Neural crest cell (in vitro differentiated cells): ENCODE results near the gene OR7D2. TPM values are rescaled to one million over a fixed set of nuclear protein-coding genes. Genes with fewer than 3 reads are reported as not detected.

Source experiments
- DNase-seq: peaks from one replicate; pipeline ENCODE4 v3.0.0; 2021; ENCODE audit warnings: low read depth, mixed read lengths, low spot score
- H3K27ac Mint-ChIP-seq: one replicate; pipeline ENCODE4 v1.8.0; 2021; ENCODE audit warnings: mild to moderate bottlenecking, mixed read lengths; ENCODE audit not compliant: unreplicated experiment
- H3K27me3 Mint-ChIP-seq: 2 replicates; pipeline ENCODE4 v1.8.0; 2021; ENCODE audit warnings: low read depth, mild to moderate bottlenecking, mixed read lengths
- H3K36me3 Mint-ChIP-seq: 2 replicates; pipeline ENCODE4 v1.8.0; 2021; ENCODE audit warnings: low read depth, mild to moderate bottlenecking, mixed read lengths
- H3K4me1 Mint-ChIP-seq: 2 replicates; pipeline ENCODE4 v1.8.0; 2021; ENCODE audit warnings: mixed read lengths
- H3K4me3 Mint-ChIP-seq: one replicate; pipeline ENCODE4 v1.8.0; 2021; ENCODE audit warnings: mild to moderate bottlenecking, mixed read lengths
- H3K9me3 Mint-ChIP-seq: 2 replicates; pipeline ENCODE4 v1.8.0; 2021; ENCODE audit warnings: mixed read lengths
- CTCF ChIP-seq: fragments of 200-600 bp; sonication (generic); conservative IDR thresholded peaks from 2 replicates; pipeline ENCODE4 v1.5.0; 2021; ENCODE audit warnings: antibody characterized with exemption, mild to moderate bottlenecking
- total RNA-seq: library from RNA; stranded (reverse); gene quantifications from 2 replicates; pipeline ENCODE4 v1.2.1, GENCODE V29; 2021

The OR7D2 gene
- total RNA-seq, 1 donor from 2014 or later, result 1.6 TPM

GRCh38 chr19:9144920-9145319, 33.9 kb upstream of the OR7D2 start:
- TF ChIP-seq CTCF, result no peak
- H3K4me1 Mint-ChIP-seq, result peaks cover 15% of the 10 kb centered on the region
- no peak for DNase-seq
- no peak overlapping the region for H3K27ac Mint-ChIP-seq
- peaks cover 25% of the 10 kb centered on the region for H3K9me3 Mint-ChIP-seq
- peaks cover 86% of the 10 kb centered on the region for H3K36me3 Mint-ChIP-seq
- H3K27me3 Mint-ChIP-seq, result peaks cover 3% of the 10 kb centered on the region
- H3K4me3 Mint-ChIP-seq, result peak overlapping the region; percentile 70

- Mint-ChIP-seq H3K36me3 (peaks cover 88% of the 10 kb centered on the region), H3K27me3 (no peaks in the 10 kb centered on the region), H3K4me1 (no peaks in the 10 kb centered on the region), H3K27ac (no peak overlapping the region), H3K4me3 (no peak overlapping the region), H3K9me3 (peaks cover 38% of the 10 kb centered on the region)
- TF ChIP-seq CTCF, result no peak
- DNase-seq, result no peak
Measured at GRCh38 chr19:9146882-9147281, 31.9 kb upstream of the OR7D2 start.

GRCh38 chr19:9148697-9149096, 30.1 kb upstream of the OR7D2 start:
- no peaks in the 10 kb centered on the region for H3K27me3 Mint-ChIP-seq
- H3K27ac Mint-ChIP-seq, result no peak overlapping the region
- H3K4me3 Mint-ChIP-seq, result no peak overlapping the region
- no peak for TF ChIP-seq CTCF
- no peak for DNase-seq
- no peaks in the 10 kb centered on the region for H3K4me1 Mint-ChIP-seq
- peaks cover 43% of the 10 kb centered on the region for H3K9me3 Mint-ChIP-seq
- peaks cover 91% of the 10 kb centered on the region for H3K36me3 Mint-ChIP-seq

- Mint-ChIP-seq H3K27ac (no peak overlapping the region), H3K9me3 (peaks cover 45% of the 10 kb centered on the region), H3K4me3 (no peak overlapping the region)
Measured at GRCh38 chr19:9149997-9150396, 28.8 kb upstream of the OR7D2 start.

GRCh38 chr19:9150650-9151049, 28.1 kb upstream of the OR7D2 start:
- Mint-ChIP-seq H3K9me3 (peaks cover 47% of the 10 kb centered on the region), H3K27ac (no peak overlapping the region), H3K36me3 (peaks cover 91% of the 10 kb centered on the region), H3K4me3 (no peak overlapping the region), H3K4me1 (no peaks in the 10 kb centered on the region), H3K27me3 (no peaks in the 10 kb centered on the region)
- TF ChIP-seq CTCF, result no peak
- no peak for DNase-seq

More at GRCh38 chr19:9149997-9150396, 28.8 kb upstream of the OR7D2 start:
- no peak for TF ChIP-seq CTCF
- Mint-ChIP-seq H3K36me3 (peaks cover 91% of the 10 kb centered on the region), H3K27me3 (no peaks in the 10 kb centered on the region), H3K4me1 (no peaks in the 10 kb centered on the region)
- no peak for DNase-seq

GRCh38 chr19:9151367-9151766, 27.4 kb upstream of the OR7D2 start:
- Mint-ChIP-seq H3K27me3 (no peaks in the 10 kb centered on the region), H3K4me1 (no peaks in the 10 kb centered on the region), H3K9me3 (peaks cover 46% of the 10 kb centered on the region), H3K36me3 (peaks cover 95% of the 10 kb centered on the region), H3K4me3 (no peak overlapping the region), H3K27ac (no peak overlapping the region)
- no peak for TF ChIP-seq CTCF
- DNase-seq, result no peak
